HG02610 (cell line): ENCODE data around the gene TSPYL1.
A peak's percentile ranks its signal among the peaks of the same experiment; 100 is the strongest.

ENCODE experiments used
- ATAC-seq: cut with Tn5 transposase; IDR thresholded peaks from one replicate; pipeline ENCODE4 v1.9.1; 2021; ENCODE audit warnings: mild to moderate bottlenecking, moderate library complexity; ENCODE audit not compliant: unreplicated experiment

Gene TSPYL1

DNA sequence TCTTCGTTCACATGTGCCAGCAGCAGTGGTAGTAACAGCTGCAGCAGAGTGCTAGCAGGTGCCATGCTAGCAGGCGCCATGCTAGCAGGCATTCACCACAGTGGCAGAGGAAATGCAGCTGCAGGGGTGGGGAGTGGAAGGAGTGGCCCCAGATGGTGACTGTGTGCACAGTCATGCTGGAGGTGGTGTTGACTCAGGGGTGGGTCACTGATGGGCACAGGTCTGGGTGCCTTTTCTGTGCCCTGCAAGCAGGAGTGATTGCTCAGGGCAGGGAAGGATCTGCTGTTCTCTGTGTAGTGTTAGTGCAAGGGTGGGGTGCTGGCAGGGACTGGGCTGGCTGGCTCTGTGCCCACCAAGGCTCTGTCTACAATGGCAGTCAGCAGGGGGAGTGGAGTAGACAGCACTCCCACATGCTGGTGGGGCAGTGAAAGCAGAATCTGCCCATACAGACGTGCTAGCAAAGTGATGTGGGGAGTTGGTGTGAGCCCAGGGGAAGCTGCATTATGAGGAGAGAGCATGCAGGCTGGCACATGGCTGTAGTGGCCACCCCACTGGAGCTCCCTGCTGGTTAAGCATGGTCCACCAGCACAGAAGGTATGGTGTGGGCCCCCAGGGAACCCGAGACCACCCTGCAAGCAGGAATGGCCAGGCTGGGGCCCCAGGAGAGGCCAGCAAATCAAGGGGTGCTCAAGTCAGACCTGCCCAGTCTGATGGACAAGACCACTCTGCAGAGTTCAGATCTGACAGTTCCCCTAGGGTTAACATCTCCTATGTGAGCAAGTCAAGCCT, 14.5 kb downstream of the TSPYL1 start:
- no peak for ATAC-seq

DNA sequence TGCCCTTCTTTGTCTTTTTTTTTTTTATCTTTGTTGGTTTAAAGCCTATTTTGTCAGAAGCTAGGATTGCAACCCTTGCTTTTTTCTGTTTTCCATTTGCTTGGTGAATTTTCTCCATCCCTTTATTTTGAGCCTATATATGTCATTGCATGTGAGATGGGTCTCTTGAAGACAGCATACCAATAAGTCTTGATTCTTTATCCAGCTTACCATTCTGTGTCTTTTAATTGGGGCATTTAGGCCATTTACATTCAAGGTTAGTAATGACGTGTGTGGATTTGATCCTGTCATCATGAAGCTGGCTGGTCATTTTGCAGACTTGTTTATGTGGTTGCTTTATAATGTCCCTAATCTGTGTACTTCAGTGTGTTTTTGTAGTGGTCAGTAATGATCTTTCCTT, 16.4 kb downstream of the TSPYL1 start:
- ATAC-seq, result no peak

DNA sequence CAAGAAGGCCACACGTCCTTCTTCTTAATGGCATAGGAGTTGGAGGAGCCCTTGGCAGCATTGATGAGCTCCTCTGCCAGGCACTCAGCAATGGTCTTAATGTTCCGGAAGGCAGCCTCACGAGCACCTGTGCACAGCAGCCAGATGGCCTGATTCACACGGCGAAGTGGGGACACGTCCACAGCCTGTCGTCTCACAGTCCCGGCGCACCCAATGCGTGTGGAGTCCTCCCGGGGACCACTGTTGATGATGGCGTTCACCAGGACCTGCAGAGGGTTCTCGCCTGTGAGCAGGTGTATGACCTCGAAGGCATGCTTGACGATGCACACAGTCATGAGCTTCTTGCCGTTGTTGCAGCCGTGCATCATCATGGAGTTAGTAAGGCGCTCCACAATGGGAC, 21.2 kb downstream of the TSPYL1 start:
- ATAC-seq, result no peak

DNA sequence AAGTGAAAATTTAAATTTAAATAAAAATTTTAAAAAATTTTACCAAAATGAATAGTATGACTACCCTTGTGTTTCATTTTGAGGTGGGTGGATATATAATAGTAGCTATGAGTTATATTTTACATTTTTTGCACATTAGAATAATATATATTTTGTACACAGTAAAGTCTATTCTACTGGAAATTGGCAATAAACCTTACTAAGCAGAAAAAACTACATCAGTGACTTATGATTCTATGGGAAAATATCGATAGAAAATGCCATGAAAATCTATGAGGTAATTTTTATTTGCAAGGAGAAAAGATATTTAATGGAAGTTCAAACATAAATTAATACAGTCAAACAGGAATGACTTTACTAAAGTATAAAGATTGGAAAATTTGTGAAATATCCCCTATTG, 23.0 kb downstream of the TSPYL1 start:
- ATAC-seq, result no peak

DNA sequence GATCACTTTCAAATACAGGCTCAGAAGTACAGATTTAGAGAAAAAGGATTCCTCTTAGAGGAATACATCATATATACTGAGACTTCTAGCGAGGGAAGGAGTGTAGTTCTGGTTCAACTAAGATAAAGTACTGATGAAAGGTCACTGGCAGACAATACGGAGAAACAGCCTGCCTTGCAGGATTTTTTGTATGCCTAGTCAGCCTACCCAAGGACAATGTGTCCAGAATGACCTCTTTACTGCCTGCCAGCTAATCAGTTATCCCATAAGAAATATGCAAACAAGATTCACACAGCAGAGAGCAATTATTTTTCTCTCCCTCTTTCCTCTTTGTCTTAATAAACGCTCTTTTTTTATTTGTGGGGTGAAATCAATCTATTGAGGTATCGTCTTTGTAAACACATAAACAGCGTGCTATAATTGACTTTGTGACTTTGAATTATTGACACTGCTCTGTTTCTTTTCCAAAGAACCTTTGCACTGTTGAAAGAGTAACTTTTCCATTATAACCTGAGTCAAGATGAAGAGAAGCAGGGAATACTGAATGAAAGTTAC, 24.4 kb downstream of the TSPYL1 start:
- ATAC-seq, result no peak

DNA sequence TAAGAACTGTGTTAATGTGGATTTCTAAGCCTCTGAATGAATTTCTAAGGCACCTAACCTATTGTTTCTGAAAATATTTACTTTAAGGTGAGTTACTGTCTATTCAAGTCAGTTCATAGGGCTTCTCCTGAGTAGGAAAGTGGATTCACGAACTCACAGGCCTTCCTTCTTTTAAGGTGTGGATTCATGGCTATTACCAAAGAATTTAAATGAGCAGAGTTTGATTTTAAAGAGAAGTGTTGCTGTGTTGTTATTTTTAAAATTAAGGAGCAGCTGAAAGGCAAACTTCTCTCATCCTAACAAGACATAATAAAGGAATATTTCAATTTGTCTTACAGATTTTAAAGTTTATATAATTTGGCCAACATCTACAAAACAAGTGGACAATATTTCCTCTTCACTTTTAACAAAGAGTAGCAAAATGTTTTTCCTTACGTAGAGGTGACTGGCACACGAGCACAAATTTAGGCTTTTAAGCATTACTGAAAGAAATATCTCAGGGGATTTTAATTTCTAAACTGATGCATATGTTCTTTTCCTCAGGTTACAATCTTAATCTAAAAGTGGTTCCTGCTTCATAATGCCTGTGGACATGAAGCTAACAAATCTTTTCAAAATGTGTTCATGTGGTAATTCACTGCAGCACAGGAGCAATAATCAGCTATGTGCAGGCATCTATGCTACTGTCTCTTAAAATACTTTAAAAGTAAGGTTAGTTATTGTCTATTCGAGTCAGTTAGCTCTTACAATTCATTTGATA, 25.3 kb downstream of the TSPYL1 start:
- peak; percentile 22 for ATAC-seq

DNA sequence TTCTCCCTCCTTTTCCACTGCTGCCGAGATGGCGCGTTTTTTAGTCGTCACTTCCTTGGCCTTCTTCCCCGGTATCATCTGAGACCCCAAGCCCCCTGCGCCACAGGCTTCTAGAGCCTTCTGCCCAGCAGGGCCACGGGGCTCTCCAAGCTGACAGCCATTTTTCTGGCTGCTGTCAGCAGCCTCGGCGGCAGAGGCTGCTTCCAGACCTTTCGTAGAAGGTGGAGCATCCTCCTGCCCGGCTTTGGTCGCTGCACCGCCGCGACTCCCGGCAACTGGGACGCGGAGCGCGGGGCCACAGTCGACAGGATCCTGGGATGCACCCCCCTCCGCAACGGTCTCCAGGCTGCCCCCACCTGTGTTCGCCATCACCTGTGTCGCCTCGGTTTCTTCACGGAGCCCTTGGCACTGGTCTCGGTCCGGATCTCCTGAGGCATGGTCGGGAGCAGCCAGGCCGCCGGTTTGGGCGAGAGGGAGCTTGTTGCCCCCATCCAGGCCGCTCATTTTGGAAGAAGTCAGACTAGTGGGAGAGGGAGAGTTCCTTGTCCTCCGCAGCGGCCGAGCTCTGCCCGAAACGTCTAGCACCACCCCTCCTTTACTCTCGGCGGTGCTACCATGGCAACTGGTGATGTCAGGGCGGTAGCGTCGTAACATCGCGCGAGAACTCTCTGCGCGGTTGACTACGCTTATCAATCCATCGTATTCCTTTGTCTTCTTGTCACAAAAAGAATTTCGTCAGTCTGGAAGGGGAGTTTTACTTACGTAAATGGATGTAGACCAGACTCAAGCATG, 26.0 kb downstream of the TSPYL1 start, which contains the start of gene TSPYL4:
TSPYL4 (minus strand) TSS at position 571 of the 792 bp plus-strand sequence; CDS start at position 504, 67 bp downstream.
- ATAC-seq, result peak; percentile 99

DNA sequence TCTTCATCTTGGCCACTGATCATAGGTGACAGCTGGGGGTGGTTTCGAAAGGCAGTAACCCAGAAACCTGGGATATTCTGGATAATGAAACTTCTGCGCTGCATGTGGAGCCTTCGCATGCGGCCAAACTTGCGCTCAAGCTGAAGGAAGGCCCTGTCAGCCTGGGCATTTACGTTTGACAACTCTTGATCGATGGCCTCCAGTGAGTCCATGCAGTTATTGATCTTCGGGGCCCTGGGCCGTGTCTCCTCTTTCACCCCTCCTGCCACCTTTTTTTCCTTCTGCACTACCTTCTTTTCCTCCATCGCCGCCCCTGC, 26.6 kb downstream of the TSPYL1 start:
- ATAC-seq, result no peak

DNA sequence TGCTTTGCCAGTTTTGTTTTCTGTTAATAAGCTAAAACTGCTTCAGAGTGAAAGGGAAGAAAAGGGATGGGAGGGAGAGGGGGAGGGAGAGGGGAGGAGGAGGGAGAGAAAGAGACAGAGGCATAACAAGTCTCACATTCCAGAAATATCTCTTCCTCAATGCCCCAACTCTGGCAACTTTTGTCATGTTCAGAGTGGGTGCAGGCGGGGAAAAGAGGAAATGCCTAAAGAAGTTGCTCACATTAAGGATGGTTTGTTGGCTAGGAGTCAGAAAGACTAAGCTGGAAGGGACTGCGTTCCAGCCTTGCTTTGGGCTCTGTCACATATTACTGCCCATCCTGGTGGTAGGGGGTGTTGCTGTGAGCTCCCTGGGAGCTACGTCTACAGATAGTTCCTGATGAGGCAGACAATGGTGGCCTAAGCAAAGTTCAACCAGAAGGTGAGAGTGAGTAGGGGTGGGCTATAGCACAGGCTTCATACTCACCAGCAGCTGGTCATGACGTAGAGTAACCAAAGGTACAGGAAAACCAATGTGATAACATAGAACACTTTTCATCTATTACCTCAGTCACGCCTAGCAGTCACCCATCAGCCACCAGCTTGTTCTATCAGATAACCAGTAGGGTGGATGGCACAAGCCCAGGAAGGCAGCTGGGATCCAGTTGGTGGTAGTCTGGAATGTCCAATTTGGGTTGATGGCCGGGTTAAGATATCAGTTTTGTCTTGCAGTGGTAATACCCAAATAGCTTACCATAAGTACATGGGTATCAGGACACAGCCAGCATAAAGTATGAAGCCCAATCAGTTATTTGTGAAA, 28.0 kb downstream of the TSPYL1 start:
- ATAC-seq, result no peak

DNA sequence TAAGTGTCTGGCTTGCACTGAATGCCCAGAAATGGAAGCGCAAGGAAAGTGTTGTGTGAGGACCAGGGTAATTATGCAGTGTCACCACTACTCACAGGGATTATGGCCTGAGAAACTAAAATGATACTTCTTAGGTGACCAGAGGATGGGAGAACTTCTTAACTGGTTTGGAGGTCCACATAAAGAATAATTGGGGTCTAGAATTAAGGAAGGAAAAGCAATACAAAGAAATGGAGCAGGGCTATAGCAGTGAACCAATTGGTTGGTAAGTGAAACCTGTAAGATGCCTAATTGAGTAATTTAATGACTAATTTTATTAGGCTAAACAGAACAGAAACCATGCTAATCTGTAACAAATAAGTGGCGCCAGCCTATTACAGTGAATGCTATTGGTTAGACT, 31.2 kb downstream of the TSPYL1 start:
- ATAC-seq, result no peak

DNA sequence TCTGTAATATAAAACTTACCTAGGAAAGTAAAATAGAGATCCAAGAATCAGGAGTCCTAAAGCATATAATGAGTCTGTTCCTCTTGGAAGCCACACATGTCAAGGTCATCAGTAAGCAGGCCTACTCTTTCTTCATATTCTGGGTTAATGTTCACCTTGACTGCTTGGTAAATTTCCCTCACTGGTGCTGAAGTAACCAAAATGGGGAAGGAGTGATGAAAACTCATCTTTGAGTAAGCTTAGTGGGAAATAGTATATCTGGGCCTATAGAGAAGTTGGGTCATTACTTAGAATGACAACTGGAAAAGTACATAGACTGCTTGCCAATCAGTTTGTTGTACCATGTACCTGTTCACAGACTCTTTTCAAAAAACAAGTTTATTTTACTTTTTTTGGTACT, 32.4 kb downstream of the TSPYL1 start:
- no peak for ATAC-seq

DNA sequence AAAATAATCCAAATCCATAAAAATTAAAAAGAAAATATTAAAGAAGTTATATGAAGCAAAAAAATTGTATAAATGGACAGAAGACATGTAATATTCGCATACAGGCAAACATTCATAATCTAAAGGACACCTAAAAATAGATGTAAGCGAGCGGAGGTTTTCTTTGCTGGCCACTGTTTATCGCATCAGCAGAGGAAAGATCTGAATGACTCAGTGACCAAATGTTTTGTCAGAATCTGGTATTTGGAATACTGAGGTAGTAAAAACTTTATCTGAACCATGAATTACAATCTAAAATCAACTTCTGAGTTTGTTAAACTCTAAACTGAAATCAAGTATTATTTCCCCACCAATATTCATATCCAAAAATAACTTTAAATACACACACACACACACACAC, 33.6 kb downstream of the TSPYL1 start:
- ATAC-seq, result no peak

DNA sequence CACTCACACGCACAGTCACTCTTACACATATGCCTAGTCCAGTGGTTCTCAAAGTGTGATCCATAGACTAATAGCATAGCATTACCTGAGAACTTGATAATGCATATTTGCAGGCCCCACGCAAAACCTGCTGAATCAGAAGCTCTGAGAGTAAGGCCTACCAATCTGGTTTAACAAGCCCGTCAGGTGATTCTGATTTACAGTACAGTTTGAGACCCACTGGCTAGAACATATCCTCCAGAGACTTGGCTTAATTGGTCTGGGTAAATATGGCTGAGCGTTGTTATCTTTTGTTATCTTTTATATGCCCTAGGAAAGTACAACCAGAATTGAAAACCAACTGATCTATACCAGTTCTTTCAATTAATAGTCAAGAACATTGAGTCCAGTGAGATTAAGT, 35.4 kb downstream of the TSPYL1 start:
- no peak for ATAC-seq

DNA sequence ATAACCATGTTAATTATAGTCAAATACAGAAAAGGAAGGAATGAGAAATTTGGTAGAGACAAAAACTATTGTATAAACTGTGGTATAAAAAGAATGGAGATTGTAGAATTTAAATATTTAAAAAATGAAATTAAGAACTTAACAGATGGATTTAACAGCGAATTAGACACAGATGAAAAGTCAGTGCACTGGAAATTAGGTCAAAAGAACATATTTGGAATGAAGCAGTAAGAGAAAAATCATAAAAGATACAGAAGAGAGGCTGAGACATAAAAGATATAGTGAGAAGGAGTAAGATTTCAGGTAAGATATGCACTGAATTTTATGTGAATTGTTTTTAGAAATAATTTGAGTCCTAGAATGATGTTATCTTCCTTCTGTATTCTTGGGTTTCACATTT, 39.9 kb downstream of the TSPYL1 start:
- no peak for ATAC-seq

DNA sequence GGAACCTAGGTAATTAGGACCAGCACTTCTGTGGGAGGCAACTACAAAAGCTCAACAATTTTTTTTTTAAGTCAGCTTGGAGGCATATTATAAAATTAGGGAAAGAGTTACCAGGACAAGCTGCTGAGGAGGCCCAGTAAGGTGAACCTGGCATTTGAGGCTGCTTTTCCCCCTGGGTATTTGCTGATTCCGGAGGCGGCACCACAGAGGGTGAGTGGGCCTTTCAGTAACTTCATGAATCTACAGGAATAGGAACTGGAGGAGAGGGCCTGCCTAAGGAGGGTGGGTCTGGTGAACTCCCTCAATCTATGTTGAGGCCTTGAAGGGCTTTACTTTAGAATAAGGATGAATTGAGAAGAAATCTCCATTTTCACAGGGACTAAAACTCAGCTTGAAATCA, 40.5 kb downstream of the TSPYL1 start:
- ATAC-seq, result no peak

DNA sequence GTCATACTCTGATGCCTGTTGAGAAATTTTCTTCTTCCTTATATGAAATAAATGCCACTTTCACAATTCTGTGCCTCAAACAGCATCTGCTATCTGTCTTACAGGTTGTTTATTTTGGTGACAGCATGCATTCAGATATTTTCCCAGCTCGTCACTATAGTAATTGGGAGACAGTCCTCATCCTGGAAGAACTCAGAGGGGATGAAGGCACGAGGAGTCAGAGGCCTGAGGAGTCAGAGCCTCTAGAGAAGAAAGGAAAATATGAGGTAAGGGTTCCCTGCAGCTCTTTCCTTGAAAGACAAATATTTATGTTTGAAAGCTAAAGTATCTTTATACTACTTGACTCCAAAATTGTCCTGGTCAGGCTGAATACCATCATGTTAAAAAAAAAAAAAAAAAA, 41.6 kb downstream of the TSPYL1 start:
- ATAC-seq, result no peak

DNA sequence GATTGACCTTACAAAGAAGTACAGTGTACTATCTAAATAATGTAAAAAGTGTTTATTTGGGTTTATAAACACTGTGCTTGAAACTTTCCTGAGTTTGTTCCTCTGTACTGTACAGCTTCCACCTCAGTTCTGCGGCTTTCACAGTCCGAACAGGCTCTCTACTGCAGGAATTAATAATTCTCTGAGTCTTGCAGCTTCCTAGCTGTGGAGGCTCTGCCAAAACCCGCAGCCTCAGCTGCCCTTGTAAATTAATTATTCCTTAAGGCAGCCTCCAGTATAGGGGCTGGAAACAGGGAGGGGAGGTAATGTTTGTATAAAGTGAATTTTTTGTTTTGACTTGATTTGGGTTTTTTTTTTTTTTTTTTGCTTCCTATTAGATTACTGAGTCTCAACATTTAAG, 45.0 kb downstream of the TSPYL1 start:
- ATAC-seq, result no peak

DNA sequence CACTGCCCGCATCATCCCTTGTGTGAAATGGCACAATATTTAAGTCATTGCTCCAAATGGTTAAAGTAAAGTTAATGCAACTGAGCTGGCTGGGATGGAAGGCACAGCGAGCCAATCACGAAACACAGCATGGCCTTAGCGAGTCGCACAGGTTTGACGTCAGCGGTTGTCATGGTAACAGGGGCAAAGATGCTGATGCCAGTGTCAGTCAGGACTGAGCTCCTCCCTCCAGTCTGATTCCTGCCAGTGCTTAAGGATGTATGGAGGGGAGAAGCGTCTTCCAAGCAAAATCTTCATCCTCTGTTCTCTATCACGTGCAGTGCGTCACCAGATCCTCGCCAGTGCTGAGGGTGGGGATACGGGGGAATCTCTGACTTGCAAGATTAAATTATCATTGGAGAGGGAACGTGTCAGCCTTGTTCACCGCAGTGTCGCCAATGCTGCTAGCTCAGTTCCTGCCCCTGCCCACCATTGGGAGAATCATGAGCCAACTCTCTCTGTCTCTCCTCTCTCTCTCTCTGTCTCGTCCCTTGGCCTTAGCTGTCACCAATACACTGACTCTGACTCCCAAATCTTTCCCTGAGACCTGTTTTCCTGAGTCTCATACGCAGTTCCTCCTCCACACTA, 50.3 kb downstream of the TSPYL1 start:
- ATAC-seq, result no peak
